SIG-M5 treated with dmso at 0.1 percent for 504 hours (cell line): ENCODE data around the gene GALNT18.

Experiments
- DNase-seq: peaks from one replicate; lab custom pipeline; 2025; ENCODE audit not compliant: unreplicated experiment; lab: John Stamatoyannopoulos, UW

Gene GALNT18

GRCh38 chr11:11414996-11415395, 206.8 kb downstream of the GALNT18 start:
- DNase-seq: no peak

- no peak for DNase-seq
These were observed 208.0 kb downstream of the GALNT18 start for GRCh38 chr11:11413776-11414175.

- no peak for DNase-seq
These were observed 210.3 kb downstream of the GALNT18 start for GRCh38 chr11:11411401-11411985.

GRCh38 chr11:11409901-11410300, 211.9 kb downstream of the GALNT18 start:
- no peak for DNase-seq

GRCh38 chr11:11409224-11409623, 212.6 kb downstream of the GALNT18 start:
- no peak for DNase-seq

- no peak for DNase-seq
These were observed 213.2 kb downstream of the GALNT18 start for GRCh38 chr11:11408436-11409221.

- no peak for DNase-seq
These were observed 214.1 kb downstream of the GALNT18 start for GRCh38 chr11:11407763-11408084.

- DNase-seq: no peak
These were observed 214.6 kb downstream of the GALNT18 start for GRCh38 chr11:11407065-11407762.

GRCh38 chr11:11406652-11407051, 215.2 kb downstream of the GALNT18 start:
- DNase-seq: no peak

- no peak for DNase-seq
These were observed 217.8 kb downstream of the GALNT18 start for GRCh38 chr11:11403763-11404725.

- no peak for DNase-seq
These were observed 219.8 kb downstream of the GALNT18 start for GRCh38 chr11:11401960-11402535.

- DNase-seq: no peak
These were observed 221.1 kb downstream of the GALNT18 start for GRCh38 chr11:11400635-11401232.

- DNase-seq: no peak
These were observed 221.7 kb downstream of the GALNT18 start for GRCh38 chr11:11400121-11400520.

GRCh38 chr11:11397781-11398180, 224.0 kb downstream of the GALNT18 start:
- DNase-seq: no peak

- DNase-seq: no peak
These were observed 224.8 kb downstream of the GALNT18 start for GRCh38 chr11:11397036-11397415.

GRCh38 chr11:11396301-11397035, 225.3 kb downstream of the GALNT18 start:
- no peak for DNase-seq

- no peak for DNase-seq
These were observed 226.7 kb downstream of the GALNT18 start for GRCh38 chr11:11395126-11395525.

- no peak for DNase-seq
These were observed 227.6 kb downstream of the GALNT18 start for GRCh38 chr11:11394241-11394640.

GRCh38 chr11:11391796-11392463, 229.9 kb downstream of the GALNT18 start:
- no peak for DNase-seq
